Ishikawa (cell line): ENCODE results near the gene ANK2.

Experiments
- EP300 ChIP-seq: IDR thresholded peaks from 2 replicates; pipeline ENCODE4 v1.6.1; 2012; ENCODE audit warnings: borderline replicate concordance
- RAD21 ChIP-seq: IDR thresholded peaks from 2 replicates; pipeline ENCODE4 v1.6.1; 2012; ENCODE audit warnings: low read depth
- REST ChIP-seq: IDR thresholded peaks from 2 replicates; pipeline ENCODE4 v1.6.1; 2012; ENCODE audit warnings: low read depth, mild to moderate bottlenecking
- TAF1 ChIP-seq: IDR thresholded peaks from 2 replicates; pipeline ENCODE4 v1.6.1; 2012; ENCODE audit warnings: low read depth, mild to moderate bottlenecking
- USF1 ChIP-seq: IDR thresholded peaks from 2 replicates; pipeline ENCODE4 v1.6.1; 2012
- YY1 ChIP-seq: IDR thresholded peaks from 2 replicates; pipeline ENCODE4 v1.6.1; 2012; ENCODE audit warnings: low read depth

- TF ChIP-seq EP300 = no peak
- no peak for TF ChIP-seq REST
- TF ChIP-seq YY1 = no peak
- no peak for TF ChIP-seq USF1
- TF ChIP-seq RAD21 = no peak
- TF ChIP-seq TAF1 = no peak
These were observed 1.4 kb downstream of the ANK2 start for GRCh38 chr4:113050837-113051236.
